SKM-1 (cell line): ENCODE data around the gene LIME1.

Source experiments
- DNase-seq: peaks from one replicate; lab custom pipeline; 2025; ENCODE audit not compliant: unreplicated experiment; lab: John Stamatoyannopoulos, UW

LIME1 gene, protein sequence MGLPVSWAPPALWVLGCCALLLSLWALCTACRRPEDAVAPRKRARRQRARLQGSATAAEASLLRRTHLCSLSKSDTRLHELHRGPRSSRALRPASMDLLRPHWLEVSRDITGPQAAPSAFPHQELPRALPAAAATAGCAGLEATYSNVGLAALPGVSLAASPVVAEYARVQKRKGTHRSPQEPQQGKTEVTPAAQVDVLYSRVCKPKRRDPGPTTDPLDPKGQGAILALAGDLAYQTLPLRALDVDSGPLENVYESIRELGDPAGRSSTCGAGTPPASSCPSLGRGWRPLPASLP

DNA sequence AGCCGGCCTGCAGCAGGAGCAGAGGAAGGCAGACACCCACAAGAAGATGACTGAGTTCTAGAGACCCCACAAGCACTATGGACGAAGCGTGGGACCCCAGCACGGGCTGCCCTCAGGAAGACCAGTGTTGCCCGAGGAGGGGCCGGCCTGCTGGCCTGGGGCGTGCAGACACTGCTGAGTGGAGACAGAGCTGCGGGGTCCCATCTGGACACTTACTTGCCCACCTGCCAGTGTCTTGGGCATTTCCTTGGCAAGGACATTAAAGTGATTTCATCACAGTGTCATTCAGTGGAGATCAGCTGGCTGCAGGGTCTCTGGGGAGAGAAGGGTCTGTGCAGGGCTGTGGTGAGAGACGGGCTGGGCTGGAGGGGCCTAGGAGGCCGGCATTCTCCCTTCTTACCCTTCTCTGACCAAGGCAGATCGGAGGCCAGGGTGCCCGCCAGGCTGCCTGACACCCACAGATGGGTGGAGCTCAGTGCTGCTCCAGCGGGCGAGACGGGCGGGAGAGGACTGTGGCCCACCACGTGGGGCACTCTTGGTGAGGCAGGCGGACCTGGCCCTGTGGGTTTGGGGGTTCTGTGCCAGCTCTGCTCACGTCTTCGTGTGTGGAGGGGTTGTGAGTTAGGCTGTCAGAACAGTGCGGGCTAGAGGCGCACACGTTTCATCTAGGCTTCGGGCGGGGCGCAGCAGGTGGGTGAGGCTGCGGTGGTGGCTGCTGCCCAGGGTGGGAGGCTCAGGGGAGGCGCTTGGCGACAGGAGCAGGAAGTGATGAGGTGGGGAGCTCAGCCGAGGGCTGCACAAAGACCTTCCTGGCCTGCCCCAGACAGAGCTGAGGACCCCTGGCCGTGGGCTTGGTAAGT lies at the start of gene LIME1:
Gene LIME1, plus strand, starts transcription at position 806 of the 860 bp plus-strand sequence. CDS start 886 bp downstream, outside the sequence.
- DNase-seq: no peak

DNA sequence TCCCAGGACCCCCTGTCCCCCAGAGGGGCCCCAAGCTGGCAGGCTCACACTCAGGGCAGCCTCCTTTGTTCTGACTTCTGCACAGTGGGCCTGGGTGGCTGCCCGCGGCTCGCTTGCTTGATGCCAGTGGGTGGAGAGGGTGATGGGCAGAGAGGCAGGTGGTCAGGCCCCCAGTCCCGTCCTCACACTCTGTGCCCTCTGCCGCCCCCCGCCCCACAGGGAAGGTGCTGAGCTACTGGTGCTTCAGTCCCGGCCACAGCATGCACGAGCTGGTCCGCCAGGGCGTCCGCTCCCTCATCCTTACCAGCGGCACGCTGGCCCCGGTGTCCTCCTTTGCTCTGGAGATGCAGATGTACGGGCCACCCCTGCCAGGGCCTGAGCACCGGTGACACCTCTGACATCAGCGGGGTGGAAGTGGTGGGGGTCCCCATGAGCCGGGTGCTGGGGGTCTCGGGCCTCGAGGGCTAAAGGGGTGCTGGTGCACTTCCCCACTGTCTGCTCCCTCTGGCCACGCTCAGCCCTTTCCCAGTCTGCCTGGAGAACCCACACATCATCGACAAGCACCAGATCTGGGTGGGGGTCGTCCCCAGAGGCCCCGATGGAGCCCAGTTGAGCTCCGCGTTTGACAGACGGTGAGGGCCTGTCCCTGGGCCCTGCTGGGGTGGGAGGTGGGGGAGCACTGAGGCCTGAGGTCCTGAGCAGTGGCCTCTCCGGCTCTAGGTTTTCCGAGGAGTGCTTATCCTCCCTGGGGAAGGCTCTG lies 48.9 kb upstream of the LIME1 start:
- no peak for DNase-seq

GRCh38 chr20:63688228-63689045 lies 48.0 kb upstream of the LIME1 start:
- no peak for DNase-seq

DNA sequence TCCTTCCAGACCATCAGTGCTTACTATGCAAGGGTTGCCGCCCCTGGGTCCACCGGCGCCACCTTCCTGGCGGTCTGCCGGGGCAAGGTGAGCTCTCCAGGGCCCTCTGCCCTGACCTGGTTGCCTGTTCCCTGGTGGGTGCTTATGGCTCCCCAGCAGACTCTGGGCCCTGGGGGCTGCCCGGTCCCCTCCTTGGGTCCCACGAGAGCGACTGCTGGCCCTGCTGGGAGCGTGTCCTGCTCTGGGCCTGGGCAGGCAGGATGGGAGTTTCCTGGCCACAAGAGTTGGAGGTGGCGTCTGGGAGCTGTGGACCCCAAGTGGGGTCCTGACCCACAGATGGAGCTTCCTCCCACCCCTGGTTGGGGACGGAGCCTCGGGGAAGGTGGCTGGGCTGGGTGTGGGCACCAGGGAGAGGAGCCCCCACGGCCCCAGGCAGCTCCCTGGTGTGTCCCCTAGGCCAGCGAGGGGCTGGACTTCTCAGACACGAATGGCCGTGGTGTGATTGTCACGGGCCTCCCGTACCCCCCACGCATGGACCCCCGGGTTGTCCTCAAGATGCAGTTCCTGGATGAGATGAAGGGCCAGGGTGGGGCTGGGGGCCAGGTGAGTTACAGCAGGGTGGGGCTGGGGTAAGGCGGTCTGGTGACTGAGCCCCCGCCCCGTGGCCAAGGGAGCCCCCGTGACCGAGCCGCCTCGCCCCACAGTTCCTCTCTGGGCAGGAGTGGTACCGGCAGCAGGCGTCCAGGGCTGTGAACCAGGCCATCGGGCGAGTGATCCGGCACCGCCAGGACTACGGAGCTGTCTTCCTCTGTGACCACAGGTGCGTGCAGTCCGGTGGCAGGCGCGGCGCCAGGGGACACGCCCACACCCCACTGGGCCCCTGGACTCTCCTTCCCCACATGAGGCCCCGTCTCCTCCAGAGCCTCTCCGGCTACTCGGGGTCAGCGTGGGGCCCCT lies 47.1 kb upstream of the LIME1 start:
- DNase-seq: no peak

GRCh38 chr20:63690003-63690897 lies 46.2 kb upstream of the LIME1 start:
- no peak for DNase-seq

GRCh38 chr20:63690898-63691710 lies 45.4 kb upstream of the LIME1 start:
- DNase-seq: no peak

GRCh38 chr20:63691711-63692435 lies 44.6 kb upstream of the LIME1 start:
- DNase-seq: no peak

DNA sequence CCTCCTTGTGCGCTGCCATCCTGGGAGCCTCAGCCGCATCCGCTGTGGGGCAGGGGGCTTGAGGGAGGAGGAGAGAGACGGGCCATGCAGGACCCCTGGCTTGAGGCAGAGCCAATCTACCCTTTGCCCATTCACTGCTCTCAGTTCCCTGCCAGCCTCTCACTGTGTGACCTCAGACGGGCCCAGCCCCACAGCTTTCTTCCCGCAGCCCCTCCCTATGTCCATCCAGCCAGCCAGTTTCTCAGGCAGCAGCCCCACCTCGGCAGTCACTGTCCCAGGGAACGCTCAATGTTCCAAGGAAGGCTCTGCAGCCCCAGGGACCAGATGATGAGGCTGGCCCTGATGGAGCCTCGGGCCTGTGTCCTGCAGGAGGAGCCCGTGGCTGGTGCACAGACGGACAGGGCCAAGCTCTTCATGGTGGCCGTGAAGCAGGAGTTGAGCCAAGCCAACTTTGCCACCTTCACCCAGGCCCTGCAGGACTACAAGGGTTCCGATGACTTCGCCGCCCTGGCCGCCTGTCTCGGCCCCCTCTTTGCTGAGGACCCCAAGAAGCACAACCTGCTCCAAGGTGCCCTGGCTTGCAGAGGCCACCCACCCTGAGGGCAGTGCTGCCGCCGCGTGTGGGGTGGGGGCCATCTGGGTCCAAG lies 43.9 kb upstream of the LIME1 start:
- DNase-seq: no peak

DNA sequence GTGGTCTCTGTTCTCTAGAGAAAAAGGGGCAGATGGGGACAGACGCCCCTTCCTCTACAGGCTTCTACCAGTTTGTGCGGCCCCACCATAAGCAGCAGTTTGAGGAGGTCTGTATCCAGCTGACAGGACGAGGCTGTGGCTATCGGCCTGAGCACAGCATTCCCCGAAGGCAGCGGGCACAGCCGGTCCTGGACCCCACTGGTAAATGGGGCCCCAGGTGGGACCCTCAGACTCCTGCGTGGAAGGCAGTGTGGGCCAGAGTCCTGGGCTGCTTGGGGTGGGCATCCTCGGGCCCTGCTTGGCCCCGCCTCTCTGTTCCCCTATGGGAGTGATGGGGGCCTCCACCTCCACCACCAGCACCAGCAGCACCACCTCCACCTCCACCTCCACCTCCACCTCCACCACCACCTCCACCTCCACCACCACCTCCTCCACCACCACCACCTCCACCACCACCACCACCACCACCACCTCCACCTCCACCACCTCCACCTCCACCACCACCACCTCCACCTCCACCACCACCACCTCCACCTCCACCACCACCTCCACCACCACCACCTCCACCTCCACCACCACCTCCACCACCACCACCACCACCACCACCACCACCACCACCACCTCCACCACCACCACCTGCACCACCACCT lies 43.3 kb upstream of the LIME1 start:
- DNase-seq: no peak

GRCh38 chr20:63693733-63694583 lies 42.5 kb upstream of the LIME1 start:
- no peak for DNase-seq

DNA sequence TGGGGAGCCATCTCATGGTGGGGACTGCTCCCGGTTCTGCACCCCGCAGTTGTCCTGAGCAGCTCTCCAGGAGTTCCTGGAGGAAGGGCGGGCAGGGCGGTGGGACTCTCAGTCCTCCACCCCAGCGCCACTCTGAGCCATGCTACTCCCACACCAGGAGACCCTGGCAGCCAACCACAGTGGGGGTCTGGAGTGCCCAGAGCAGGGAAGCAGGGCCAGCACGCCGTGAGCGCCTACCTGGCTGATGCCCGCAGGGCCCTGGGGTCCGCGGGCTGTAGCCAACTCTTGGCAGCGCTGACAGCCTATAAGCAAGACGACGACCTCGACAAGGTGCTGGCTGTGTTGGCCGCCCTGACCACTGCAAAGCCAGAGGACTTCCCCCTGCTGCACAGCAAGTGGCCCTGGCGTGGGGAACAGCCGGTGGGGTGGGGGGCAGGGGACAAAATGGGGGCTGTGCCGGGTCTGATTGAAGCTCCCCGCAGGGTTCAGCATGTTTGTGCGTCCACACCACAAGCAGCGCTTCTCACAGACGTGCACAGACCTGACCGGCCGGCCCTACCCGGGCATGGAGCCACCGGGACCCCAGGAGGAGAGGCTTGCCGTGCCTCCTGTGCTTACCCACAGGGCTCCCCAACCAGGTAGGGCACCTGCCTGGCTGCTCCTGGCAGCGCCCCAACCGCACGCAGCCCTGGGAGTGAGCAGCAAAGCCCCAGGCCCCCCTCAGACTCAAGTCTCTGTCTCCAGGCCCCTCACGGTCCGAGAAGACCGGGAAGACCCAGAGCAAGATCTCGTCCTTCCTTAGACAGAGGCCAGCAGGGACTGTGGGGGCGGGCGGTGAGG lies 41.7 kb upstream of the LIME1 start:
- DNase-seq: no peak

DNA sequence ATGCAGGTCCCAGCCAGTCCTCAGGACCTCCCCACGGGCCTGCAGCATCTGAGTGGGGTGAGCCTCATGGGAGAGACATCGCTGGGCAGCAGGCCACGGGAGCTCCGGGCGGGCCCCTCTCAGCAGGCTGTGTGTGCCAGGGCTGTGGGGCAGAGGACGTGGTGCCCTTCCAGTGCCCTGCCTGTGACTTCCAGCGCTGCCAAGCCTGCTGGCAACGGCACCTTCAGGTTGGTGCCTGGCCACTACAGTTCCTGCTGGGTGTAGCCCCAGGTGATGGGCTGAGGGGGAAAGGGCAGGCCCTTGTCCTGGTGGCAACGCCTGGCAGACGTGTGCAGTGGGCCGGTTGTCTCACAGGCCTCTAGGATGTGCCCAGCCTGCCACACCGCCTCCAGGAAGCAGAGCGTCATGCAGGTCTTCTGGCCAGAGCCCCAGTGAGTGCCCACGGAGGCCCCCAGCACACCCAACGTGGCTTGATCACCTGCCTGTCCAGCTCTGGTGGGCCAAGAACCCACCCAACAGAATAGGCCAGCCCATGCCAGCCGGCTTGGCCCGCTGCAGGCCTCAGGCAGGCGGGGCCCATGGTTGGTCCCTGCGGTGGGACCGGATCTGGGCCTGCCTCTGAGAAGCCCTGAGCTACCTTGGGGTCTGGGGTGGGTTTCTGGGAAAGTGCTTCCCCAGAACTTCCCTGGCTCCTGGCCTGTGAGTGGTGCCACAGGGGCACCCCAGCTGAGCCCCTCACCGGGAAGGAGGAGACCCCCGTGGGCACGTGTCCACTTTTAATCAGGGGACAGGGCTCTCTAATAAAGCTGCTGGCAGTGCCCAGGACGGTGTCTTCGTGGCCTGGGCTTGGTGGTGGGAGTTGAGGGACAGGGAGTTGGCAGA lies 40.8 kb upstream of the LIME1 start:
- no peak for DNase-seq

- DNase-seq: no peak
These were observed 40.2 kb upstream of the LIME1 start for GRCh38 chr20:63696306-63696627.
